Heart left ventricle (tissue), 16 donors: ENCODE results near the gene RNH1. TPM values are rescaled to one million over a fixed set of nuclear protein-coding genes. Genes with fewer than 3 reads are reported as not detected.
"Not testable (repeated sequence)": the region's sequence is repeated elsewhere in the genome, so short reads cannot be mapped to it uniquely, and the experiment has no call there.

Experiments
- ATAC-seq, 4 donors: fragments of 200-7000 bp; cut with Tn5 transposase; one replicate each; pipeline ENCODE4 v1.9.1; 2020 to 2022; ENCODE audit warnings: moderate library complexity in 4 of 4, mild to moderate bottlenecking in 3 of 4, moderate number of reproducible peaks in 1 of 4
- DNase-seq, 5 donors: peaks; one replicate each; pipeline ENCODE4 v3.0.0-alpha.2; 2020
- H3K27ac ChIP-seq, 12 donors: fragments of 200-600 bp; sonication (generic) in 4 of 12; one replicate each; pipeline versions ENCODE4 v1.5.0 to v1.8.0; 2016 to 2022; ENCODE audit warnings: mild to moderate bottlenecking in 2 of 12
- H3K27me3 ChIP-seq, 9 donors: fragments of 200-600 bp; sonication (generic) in 2 of 9; one replicate each; pipeline versions ENCODE4 v1.5.1 to v1.8.0; 2016 to 2022; ENCODE audit warnings: mild to moderate bottlenecking in 3 of 9
- H3K36me3 ChIP-seq, 9 donors: fragments of 200-600 bp; sonication (generic) in 2 of 9; one replicate each; pipeline versions ENCODE4 v1.5.0 to v1.8.0; 2018 to 2022; ENCODE audit warnings: mild to moderate bottlenecking in 2 of 9
- H3K4me1 ChIP-seq, 12 donors: fragments of 200-600 bp; sonication (generic) in 4 of 12; one replicate each; pipeline versions ENCODE4 v1.5.0 to v1.8.0; 2016 to 2022; ENCODE audit warnings: mild to moderate bottlenecking in 3 of 12
- H3K4me3 ChIP-seq, 12 donors: fragments of 200-600 bp; sonication (generic) in 4 of 12; one replicate each; pipeline versions ENCODE4 v1.5.0 to v1.8.0; 2017 to 2022; ENCODE audit warnings: mild to moderate bottlenecking in 9 of 12, moderate library complexity in 4 of 12
- H3K9me3 ChIP-seq, 12 donors: fragments of 200-600 bp; sonication (generic) in 4 of 12; one replicate each; pipeline versions ENCODE4 v1.5.0 to v1.8.0; 2016 to 2022; ENCODE audit warnings: mild to moderate bottlenecking in 1 of 12
- CTCF ChIP-seq, 12 donors: fragments of 200-600 bp; sonication (generic) in 4 of 12; IDR thresholded peaks; one replicate each; pipeline versions ENCODE4 v1.5.0 to v1.8.0; 2018 to 2022; ENCODE audit warnings: antibody characterized with exemption in 12 of 12, mild to moderate bottlenecking in 5 of 12
- POLR2A ChIP-seq, 2 donors: fragments of 450-650 bp; IDR thresholded peaks; one replicate each; pipeline ENCODE4 v1.6.1; 2017; ENCODE audit warnings: antibody characterized with exemption in 2 of 2, mild to moderate bottlenecking in 2 of 2, moderate library complexity in 2 of 2
- WGBS, 4 donors: extraction: QIAGEN DNeasy Blood & Tissue Kit in 2 of 4; methylation state at CpG; one replicate each; pipeline versions ENCODE4 v1.1.5 to v1.1.7; 2013 to 2018; 5-methylcytosine and 5-hydroxymethylcytosine counted together
- intact Hi-C, 10 donors: fragments of 100-400 bp; cut with DNase I; formaldehyde crosslinking; loops; one replicate each; pipeline versions ENCODE4 v1.11.1 to v1.14.2; 2022
- polyA plus RNA-seq, 2 donors: library from polyadenylated mRNA; stranded (reverse); fragments of 200-250 nt; gene quantifications; one replicate each; pipeline ENCODE4 v1.2.3, GENCODE V29; 2013
- total RNA-seq, 9 donors: library from RNA; depleted of rRNA in 2 of 9; stranded (reverse); fragments of >200 nt in 2 of 9; fragmentation: NEBNext Ultra II Directional in 3 of 9; extraction: Animal tissue kit (Norgen Biotek cat#: 25700) in 3 of 9; gene quantifications; one replicate each; pipeline versions ENCODE4 v1.1.0 to v1.2.4, GENCODE V29; 2016 to 2023
- donor health status: ischemic (EF 13 %, LVEDD 7.1; RV severe dilation, severe dysfunction).
- donor health status: healthy with polysubstance abuse.
- donor health status: DM: no; HTN: yes; CAD: no.
- donor health status: DM: no; HTN: no; CAD: no.
- donor health status: ischemic (EF 25% LVEDD 6.9; RV normal size, moderate dysfunction).
- donor health status: ischemic (EF 25% LVEDD 5.7; RV mildly dilated, moderate dysfunction).
- donor health status: healthy.
- donor health status: DM: yes; HTN: yes; CAD: no.
- donor health status: ischemic (EF 35%, LVEDD 5.7; RV mildly dilated, moderate dysfunction).
- donor health status: nonischemic (EF 11% LVEDD 7.7; RV severe dilation, severe dysfunction).
- donor health status: DM: yes; HTN: yes; CAD: no.
- donor health status: PGD.
- donor health status: ischemic (EF 29% LVEDD 5.4; RV normal size, mild dysfunction).
- donor health status: nonischemic (EF 23%, LVEDD 6.1; RV moderate dilation, normal function).

RNH1 gene
- total and polyA plus RNA-seq, 11 donors = 58.2 to 247 (median 158) TPM

- no peak for ATAC-seq
- intact Hi-C loops = no loop called here
- H3K27ac ChIP-seq = no peak overlapping the region
- H3K4me3 ChIP-seq = no peak overlapping the region
- H3K36me3 ChIP-seq = no peaks in the 10 kb centered on the region
- no peaks in the 10 kb centered on the region for H3K9me3 ChIP-seq
- H3K4me1 ChIP-seq = peaks cover 7 to 27% (median 18%) of the 10 kb centered on the region in 12 donors
- WGBS, 4 donors = 84 to 94% (median 90%) methylated on average over 8 to 13 of the region's 13 CpGs
- no peak for TF ChIP-seq CTCF (IDR thresholded peaks at IDR 0.05)
- TF ChIP-seq POLR2A (IDR thresholded peaks at IDR 0.05) = no peak
- H3K27me3 ChIP-seq = no peaks in the 10 kb centered on the region
- peak in 1 of 5 donors; percentile 59 for DNase-seq
Measured at GRCh38 chr11:472272-472671, 34.8 kb downstream of the RNH1 start.

GRCh38 chr11:471468-472145 lies 35.4 kb downstream of the RNH1 start:
- 97% methylated on average over 61 of the region's 61 CpGs for WGBS, 4 donors
- intact Hi-C loops = no loop called here

GRCh38 chr11:469684-470560 lies 37.1 kb downstream of the RNH1 start:
- Histone ChIP-seq H3K9me3 (no peaks in the 10 kb centered on the region), H3K4me1 (peaks cover 7 to 27% (median 18%) of the 10 kb centered on the region in 12 donors), H3K36me3 (peaks cover 0 to 6% (median 4%) of the 10 kb centered on the region in 9 donors), H3K27ac (peak overlapping the region; percentile 61 to 90 (median 80)), H3K27me3 (no peaks in the 10 kb centered on the region), H3K4me3 (peak overlapping the region in 10 of 12 donors; percentile 19 to 47 (median 30))
- DNase-seq (peak in 3 of 5 donors; percentile 66 to 71 (median 69)), ATAC-seq (peak; percentile 51 to 89 (median 67))
- intact Hi-C loops = loop anchor here in 1 of 10 donors (5.0 kb wide), 1 partner anchor 32 kb away; no protein-coding TSS in a partner anchor
- WGBS, 4 donors = 66 to 72% (median 71%) methylated on average over 25 to 28 of the region's 28 CpGs
- no peak for TF ChIP-seq POLR2A (IDR thresholded peaks at IDR 0.05)
- TF ChIP-seq CTCF (IDR thresholded peaks at IDR 0.05) = peak in 6 of 12 donors; percentile 8 to 42 (median 24)

More at GRCh38 chr11:471468-472145, 35.4 kb downstream of the RNH1 start:
- TF ChIP-seq CTCF (IDR thresholded peaks at IDR 0.05) (no peak), POLR2A (IDR thresholded peaks at IDR 0.05) (no peak)
- DNase-seq (peak in 1 of 5 donors; percentile 53), ATAC-seq (no peak)
- Histone ChIP-seq H3K4me1 (peaks cover 7 to 27% (median 18%) of the 10 kb centered on the region in 12 donors), H3K4me3 (no peak overlapping the region), H3K27ac (no peak overlapping the region), H3K9me3 (no peaks in the 10 kb centered on the region), H3K27me3 (no peaks in the 10 kb centered on the region), H3K36me3 (peaks cover 0 to 3% (median 0%) of the 10 kb centered on the region in 9 donors)

- DNase-seq = peak in 2 of 5 donors; percentile 15 to 21
- intact Hi-C loops = loop anchor here in 1 of 10 donors (5.0 kb wide), 1 partner anchor 33 kb away; no protein-coding TSS in a partner anchor
Measured at GRCh38 chr11:469026-469683, 37.9 kb downstream of the RNH1 start.

More at GRCh38 chr11:469026-469683, 37.9 kb downstream of the RNH1 start:
- Histone ChIP-seq H3K4me3 (peak overlapping the region in 10 of 12 donors; percentile 19 to 47 (median 30)), H3K4me1 (peaks cover 7 to 27% (median 18%) of the 10 kb centered on the region in 12 donors), H3K27ac (peak overlapping the region; percentile 61 to 90 (median 80)), H3K36me3 (peaks cover 0 to 14% (median 12%) of the 10 kb centered on the region in 9 donors)
- ATAC-seq, H3K27me3 ChIP-seq, H3K9me3 ChIP-seq: not testable (repeated sequence)
- 23 to 39% (median 35%) methylated on average over 19 of the region's 19 CpGs for WGBS, 4 donors
